HepG2 (cell line): ENCODE measurements around the gene EFNA2. TPM values are rescaled to one million over a fixed set of nuclear protein-coding genes. Genes with fewer than 3 reads are reported as not detected.

Experiments used
- AFF4 ChIP-seq: sonication (generic); formaldehyde crosslinking; IDR thresholded peaks from 2 replicates; pipeline ENCODE4 v1.4.0; 2020; ENCODE audit warnings: missing genetic modification reagents
- FOSL1 ChIP-seq: sonication (generic); formaldehyde crosslinking; IDR thresholded peaks from 2 replicates; pipeline ENCODE4 v1.9.0; 2021; ENCODE audit warnings: missing genetic modification reagents, borderline replicate concordance
- FOSL2 ChIP-seq: sonication (generic); formaldehyde crosslinking; IDR thresholded peaks from 2 replicates; pipeline ENCODE4 v1.4.0; 2020; ENCODE audit warnings: missing genetic modification reagents
- GATA4 ChIP-seq: sonication (generic); IDR thresholded peaks from 2 replicates; pipeline ENCODE4 v1.6.1; 2016; ENCODE audit warnings: antibody characterized with exemption, low read depth, borderline replicate concordance
- HMG20A ChIP-seq: IDR thresholded peaks from 2 replicates; pipeline ENCODE4 v1.6.1; 2016; ENCODE audit warnings: borderline replicate concordance
- HMG20B ChIP-seq: conservative IDR thresholded peaks from 2 replicates; pipeline ENCODE4 v1.6.1; 2016; ENCODE audit warnings: missing genetic modification reagents, missing compliant biosample characterization
- JARID2 ChIP-seq: sonication (generic); formaldehyde crosslinking; IDR thresholded peaks from 2 replicates; pipeline ENCODE4 v1.8.1; 2023; ENCODE audit warnings: missing genetic modification reagents, inconsistent platforms; ENCODE audit not compliant: insufficient replicate concordance
- MED13 ChIP-seq: sonication (generic); formaldehyde crosslinking; IDR thresholded peaks from 2 replicates; pipeline ENCODE4 v1.5.0; 2020; ENCODE audit warnings: missing genetic modification reagents
- MEF2D ChIP-seq: sonication (generic); formaldehyde crosslinking; IDR thresholded peaks from 2 replicates; pipeline ENCODE4 v1.5.1; 2020; ENCODE audit warnings: mild to moderate bottlenecking, missing genetic modification reagents
- RBFOX2 ChIP-seq: fragments of 200-400 bp; formaldehyde crosslinking; IDR thresholded peaks from 2 replicates; pipeline ENCODE4 v1.6.1; 2017; ENCODE audit warnings: low read depth, mild to moderate bottlenecking, low read length
- TEF ChIP-seq: sonication (generic); formaldehyde crosslinking; IDR thresholded peaks from 2 replicates; pipeline ENCODE4 v1.5.0; 2020; ENCODE audit warnings: missing genetic modification reagents
- ZNF660 ChIP-seq: sonication (generic); formaldehyde crosslinking; IDR thresholded peaks from 2 replicates; pipeline ENCODE4 v1.5.1; 2020; ENCODE audit warnings: mild to moderate bottlenecking, low read depth, missing genetic modification reagents, borderline replicate concordance
- ZNF670 ChIP-seq: sonication (generic); formaldehyde crosslinking; IDR thresholded peaks from 2 replicates; pipeline ENCODE4 v1.8.0; 2022; ENCODE audit warnings: mild to moderate bottlenecking, missing genetic modification reagents, borderline replicate concordance
- ZNF775 ChIP-seq: sonication (generic); formaldehyde crosslinking; IDR thresholded peaks from 2 replicates; pipeline ENCODE4 v1.4.0; 2020; ENCODE audit warnings: missing genetic modification reagents, mild to moderate bottlenecking, moderate library complexity, borderline replicate concordance
- polyA plus RNA-seq, 8 experiments: library from polyadenylated mRNA; depleted of rRNA in 3 of 8; stranded (reverse) in 7 of 8; unstranded in 1 of 8; fragments of >200 nt; fragmentation: Illumina TruSeq in 4 of 8; extraction: Trizol in 4 of 8; gene quantifications; 2 replicates each; pipeline versions ENCODE4 v1.2.1 to v1.2.3, GENCODE V29; 2011 to 2016; ENCODE audit warnings: low read depth in 4 of 8, missing spikeins in 1 of 8, mixed read lengths in 1 of 8; ENCODE audit not compliant: insufficient read depth in 1 of 8
- total RNA-seq, 5 experiments: library from RNA; depleted of rRNA; stranded (reverse); fragments of >200 nt; fragmentation: Illumina TruSeq; extraction: Trizol; gene quantifications; 2 replicates each; pipeline ENCODE4 v1.2.3, GENCODE V29; 2016; ENCODE audit warnings: low read depth in 1 of 5
- TF ChIP-seq, protein P1 (sequence below): sonication (generic); formaldehyde crosslinking; IDR thresholded peaks from 2 replicates; pipeline ENCODE4 v1.5.0; 2020; ENCODE audit warnings: mild to moderate bottlenecking, missing genetic modification reagents, borderline replicate concordance
- TF ChIP-seq, protein P2 (sequence below): sonication (generic); formaldehyde crosslinking; IDR thresholded peaks from 2 replicates; pipeline ENCODE4 v1.4.0; 2020; ENCODE audit warnings: mild to moderate bottlenecking, missing genetic modification reagents
- TF ChIP-seq, protein P3 (sequence below): sonication (generic); formaldehyde crosslinking; IDR thresholded peaks from 2 replicates; pipeline ENCODE4 v1.4.0; 2020; ENCODE audit warnings: mild to moderate bottlenecking, missing genetic modification reagents

The EFNA2 gene
- total and polyA plus RNA-seq, 2 of the 13 experiments (the other 11 are each of a cell fraction or from before 2014, with no cell fraction given) = 6.0 to 9.9 TPM

- TF ChIP-seq MED13 (CRISPR knock-in tag) (no peak; the same call in 1 of the 2 replicates), FOSL1 (peak; percentile 40; the same call in 1 of the 2 replicates), FOSL2 (peak; percentile 85), ZNF660 (CRISPR knock-in tag) (no peak), HMG20A (CRISPR knock-in tag) (no peak; the same call in 1 of the 2 replicates), JARID2 (CRISPR knock-in tag) (no peak), AFF4 (no peak; the same call in 1 of the 2 replicates), HMG20B (CRISPR knock-in tag) (no peak), TEF (CRISPR knock-in tag) (no peak), RBFOX2 (peak; percentile 86), MEF2D (CRISPR knock-in tag) (no peak), ZNF670 (0 out of 2 replicates have a peak, but pooled peaks have one; percentile 17), ZNF775 (CRISPR knock-in tag) (no peak), GATA4 (no peak)
- TF ChIP-seq, protein P1, sequence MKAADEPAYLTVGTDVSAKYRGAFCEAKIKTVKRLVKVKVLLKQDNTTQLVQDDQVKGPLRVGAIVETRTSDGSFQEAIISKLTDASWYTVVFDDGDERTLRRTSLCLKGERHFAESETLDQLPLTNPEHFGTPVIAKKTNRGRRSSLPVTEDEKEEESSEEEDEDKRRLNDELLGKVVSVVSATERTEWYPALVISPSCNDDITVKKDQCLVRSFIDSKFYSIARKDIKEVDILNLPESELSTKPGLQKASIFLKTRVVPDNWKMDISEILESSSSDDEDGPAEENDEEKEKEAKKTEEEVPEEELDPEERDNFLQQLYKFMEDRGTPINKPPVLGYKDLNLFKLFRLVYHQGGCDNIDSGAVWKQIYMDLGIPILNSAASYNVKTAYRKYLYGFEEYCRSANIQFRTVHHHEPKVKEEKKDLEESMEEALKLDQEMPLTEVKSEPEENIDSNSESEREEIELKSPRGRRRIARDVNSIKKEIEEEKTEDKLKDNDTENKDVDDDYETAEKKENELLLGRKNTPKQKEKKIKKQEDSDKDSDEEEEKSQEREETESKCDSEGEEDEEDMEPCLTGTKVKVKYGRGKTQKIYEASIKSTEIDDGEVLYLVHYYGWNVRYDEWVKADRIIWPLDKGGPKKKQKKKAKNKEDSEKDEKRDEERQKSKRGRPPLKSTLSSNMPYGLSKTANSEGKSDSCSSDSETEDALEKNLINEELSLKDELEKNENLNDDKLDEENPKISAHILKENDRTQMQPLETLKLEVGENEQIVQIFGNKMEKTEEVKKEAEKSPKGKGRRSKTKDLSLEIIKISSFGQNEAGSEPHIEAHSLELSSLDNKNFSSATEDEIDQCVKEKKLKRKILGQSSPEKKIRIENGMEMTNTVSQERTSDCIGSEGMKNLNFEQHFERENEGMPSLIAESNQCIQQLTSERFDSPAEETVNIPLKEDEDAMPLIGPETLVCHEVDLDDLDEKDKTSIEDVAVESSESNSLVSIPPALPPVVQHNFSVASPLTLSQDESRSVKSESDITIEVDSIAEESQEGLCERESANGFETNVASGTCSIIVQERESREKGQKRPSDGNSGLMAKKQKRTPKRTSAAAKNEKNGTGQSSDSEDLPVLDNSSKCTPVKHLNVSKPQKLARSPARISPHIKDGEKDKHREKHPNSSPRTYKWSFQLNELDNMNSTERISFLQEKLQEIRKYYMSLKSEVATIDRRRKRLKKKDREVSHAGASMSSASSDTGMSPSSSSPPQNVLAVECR (CRISPR knock-in tag) = no peak
- TF ChIP-seq, protein P2, sequence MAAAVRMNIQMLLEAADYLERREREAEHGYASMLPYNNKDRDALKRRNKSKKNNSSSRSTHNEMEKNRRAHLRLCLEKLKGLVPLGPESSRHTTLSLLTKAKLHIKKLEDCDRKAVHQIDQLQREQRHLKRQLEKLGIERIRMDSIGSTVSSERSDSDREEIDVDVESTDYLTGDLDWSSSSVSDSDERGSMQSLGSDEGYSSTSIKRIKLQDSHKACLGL (CRISPR knock-in tag) = 0 out of 2 replicates have a peak, but pooled peaks have one; percentile 40
- TF ChIP-seq, protein P3, sequence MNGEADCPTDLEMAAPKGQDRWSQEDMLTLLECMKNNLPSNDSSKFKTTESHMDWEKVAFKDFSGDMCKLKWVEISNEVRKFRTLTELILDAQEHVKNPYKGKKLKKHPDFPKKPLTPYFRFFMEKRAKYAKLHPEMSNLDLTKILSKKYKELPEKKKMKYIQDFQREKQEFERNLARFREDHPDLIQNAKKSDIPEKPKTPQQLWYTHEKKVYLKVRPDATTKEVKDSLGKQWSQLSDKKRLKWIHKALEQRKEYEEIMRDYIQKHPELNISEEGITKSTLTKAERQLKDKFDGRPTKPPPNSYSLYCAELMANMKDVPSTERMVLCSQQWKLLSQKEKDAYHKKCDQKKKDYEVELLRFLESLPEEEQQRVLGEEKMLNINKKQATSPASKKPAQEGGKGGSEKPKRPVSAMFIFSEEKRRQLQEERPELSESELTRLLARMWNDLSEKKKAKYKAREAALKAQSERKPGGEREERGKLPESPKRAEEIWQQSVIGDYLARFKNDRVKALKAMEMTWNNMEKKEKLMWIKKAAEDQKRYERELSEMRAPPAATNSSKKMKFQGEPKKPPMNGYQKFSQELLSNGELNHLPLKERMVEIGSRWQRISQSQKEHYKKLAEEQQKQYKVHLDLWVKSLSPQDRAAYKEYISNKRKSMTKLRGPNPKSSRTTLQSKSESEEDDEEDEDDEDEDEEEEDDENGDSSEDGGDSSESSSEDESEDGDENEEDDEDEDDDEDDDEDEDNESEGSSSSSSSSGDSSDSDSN (CRISPR knock-in tag) = peak; percentile 20; the same call in 1 of the 2 replicates
These were observed 32.7 kb upstream of the EFNA2 start (continued) for GRCh38 chr19:1252821-1253513.
